Fibroblast of lung (primary cell): Measurements from ENCODE around the gene FLRT3.

ENCODE experiments used
- CTCF ChIP-seq, 2 donors: IDR thresholded peaks in 1 of 2; conservative IDR thresholded peaks in 1 of 2; 1 replicate in 1 of 2; 2 replicates in 1 of 2; pipeline ENCODE4 v1.5.1; 2011 to 2012; ENCODE audit warnings: low read length in 2 of 2, control low read depth in 1 of 2, inconsistent platforms in 1 of 2, low read depth in 1 of 2, mild to moderate bottlenecking in 1 of 2
- EZH2 ChIP-seq: IDR thresholded peaks from 2 replicates; pipeline ENCODE4 v1.5.1; 2012; ENCODE audit warnings: low read length, control low read depth, mild to moderate bottlenecking; ENCODE audit errors: missing control alignments

GRCh38 chr20:14344746-14345145, 7.3 kb upstream of the FLRT3 start:
- no peak for TF ChIP-seq CTCF (conservative IDR thresholded peaks at IDR 0.05 in 1 of 2, IDR thresholded peaks at IDR 0.05 in 1 of 2; ENCODE audit: low read depth in 1 of 2, low read length in 2 of 2)
- TF ChIP-seq EZH2: no peak
